SHP77 (cell line): ENCODE data around the gene BTBD2.
"Not testable (repeated sequence)": the region's sequence is repeated elsewhere in the genome, so short reads cannot be mapped to it uniquely, and the experiment has no call there.

Experiments
- DNase-seq, 2 experiments: peaks; one replicate each; lab custom pipeline; 2025; lab: John Stamatoyannopoulos, UW

Gene BTBD2

GRCh38 chr19:2014131-2014571, 1.4 kb downstream of the BTBD2 start:
- no peak for DNase-seq

- DNase-seq = no peak
Observed at GRCh38 chr19:2013683-2013961, 1.9 kb downstream of the BTBD2 start.

GRCh38 chr19:2012941-2013682, 2.4 kb downstream of the BTBD2 start:
- DNase-seq = no peak

GRCh38 chr19:2011169-2011568, 4.3 kb downstream of the BTBD2 start:
- no peak for DNase-seq

- no peak for DNase-seq
Observed at GRCh38 chr19:2010135-2010668, 5.3 kb downstream of the BTBD2 start.

GRCh38 chr19:2003874-2004273, 11.6 kb downstream of the BTBD2 start:
- no peak for DNase-seq

GRCh38 chr19:1999856-2000515, 15.5 kb downstream of the BTBD2 start:
- DNase-seq = no peak

GRCh38 chr19:1998712-1999708, 16.5 kb downstream of the BTBD2 start:
- DNase-seq = no peak

- no peak for DNase-seq
Observed at GRCh38 chr19:1997353-1998233, 17.9 kb downstream of the BTBD2 start.

GRCh38 chr19:1992759-1993260, 22.7 kb downstream of the BTBD2 start:
- DNase-seq = no peak

GRCh38 chr19:1991018-1991913, 24.2 kb downstream of the BTBD2 start:
- no peak for DNase-seq

GRCh38 chr19:1990230-1991017, 25.1 kb downstream of the BTBD2 start:
- no peak for DNase-seq

GRCh38 chr19:1989513-1990229, 25.8 kb downstream of the BTBD2 start:
- no peak for DNase-seq

GRCh38 chr19:1988464-1988863, 27.1 kb downstream of the BTBD2 start:
- DNase-seq = not testable (repeated sequence)

- DNase-seq = no peak
Observed at GRCh38 chr19:1987197-1988187, 28.0 kb downstream of the BTBD2 start.

- DNase-seq = no peak
Observed at GRCh38 chr19:1986357-1987162, 29.0 kb downstream of the BTBD2 start.
